Aorta (tissue), 5 donors: ENCODE measurements around the gene RAD18. TPM values are rescaled to one million over a fixed set of nuclear protein-coding genes. Genes with fewer than 3 reads are reported as not detected.

Experiments
- ATAC-seq: fragments of 200-7000 bp; cut with Tn5 transposase; one replicate; pipeline ENCODE4 v1.9.1; 2022; ENCODE audit warnings: moderate library complexity; ENCODE audit not compliant: low FRiP score
- DNase-seq, 2 donors: peaks; one replicate each; pipeline ENCODE4 v3.0.0-alpha.2; 2020
- H3K27ac ChIP-seq, 2 donors: one replicate each; pipeline ENCODE4 v1.5.1; 2013; ENCODE audit warnings: low read length in 2 of 2, mild to moderate bottlenecking in 2 of 2, moderate library complexity in 2 of 2, control low read depth in 1 of 2, inconsistent platforms in 1 of 2, low read depth in 1 of 2
- H3K27me3 ChIP-seq, 2 donors: one replicate each; pipeline ENCODE4 v1.6.1; 2013; ENCODE audit warnings: control low read depth in 1 of 2, low read length in 1 of 2, mild to moderate bottlenecking in 1 of 2, moderate library complexity in 1 of 2; ENCODE audit not compliant: insufficient read depth in 2 of 2, control insufficient read depth in 1 of 2
- H3K36me3 ChIP-seq, 2 donors: one replicate each; pipeline ENCODE4 v1.6.1; 2013; ENCODE audit warnings: control low read depth in 1 of 2, low read length in 1 of 2, mild to moderate bottlenecking in 1 of 2; ENCODE audit not compliant: insufficient read depth in 2 of 2, control insufficient read depth in 1 of 2
- H3K4me1 ChIP-seq, 2 donors: one replicate each; pipeline ENCODE4 v1.6.1; 2013; ENCODE audit warnings: low read length in 2 of 2, control low read depth in 1 of 2, mild to moderate bottlenecking in 1 of 2, moderate library complexity in 1 of 2; ENCODE audit not compliant: insufficient read depth in 2 of 2, control insufficient read depth in 1 of 2
- H3K4me3 ChIP-seq, 2 donors: one replicate each; pipeline ENCODE4 v1.5.1; 2013; ENCODE audit warnings: low read length in 2 of 2, control low read depth in 1 of 2, mild to moderate bottlenecking in 1 of 2
- H3K9me3 ChIP-seq: one replicate; pipeline ENCODE4 v1.6.1; 2013; ENCODE audit warnings: mild to moderate bottlenecking, low read length; ENCODE audit not compliant: control insufficient read depth
- WGBS, 2 donors: extraction: QIAGEN DNeasy Blood & Tissue Kit; methylation state at CpG; one replicate each; pipeline ENCODE4 v1.1.7; 2013; 5-methylcytosine and 5-hydroxymethylcytosine counted together
- intact Hi-C, 2 donors: fragments of 100-400 bp; cut with DNase I; formaldehyde crosslinking; loops; one replicate each; pipeline versions ENCODE4 v1.14.2 to v1.15.0; 2022
- polyA plus RNA-seq, 2 donors: library from polyadenylated mRNA; stranded (reverse); fragments of 200-250 nt; gene quantifications; one replicate each; pipeline ENCODE4 v1.2.3, GENCODE V29; 2013
- total RNA-seq, 2 donors: library from RNA; stranded (reverse); fragmentation: NEBNext Ultra II Directional; extraction: Animal tissue kit (Norgen Biotek cat#: 25700); gene quantifications; one replicate each; pipeline ENCODE4 v1.2.1, GENCODE V29; 2021
- donor health status: healthy with polysubstance abuse.
- donor health status: Bipolar disorder and iron deficiency.
- donor health status: DM: no; HTN: no; CAD: no.
- donor health status: DM: no; HTN: no; CAD: no.
- donor health status: DM: yes; HTN: yes; CAD: no.

Gene RAD18
- total and polyA plus RNA-seq, 4 donors = 2.5 to 12.1 (median 5.0) TPM

DNA sequence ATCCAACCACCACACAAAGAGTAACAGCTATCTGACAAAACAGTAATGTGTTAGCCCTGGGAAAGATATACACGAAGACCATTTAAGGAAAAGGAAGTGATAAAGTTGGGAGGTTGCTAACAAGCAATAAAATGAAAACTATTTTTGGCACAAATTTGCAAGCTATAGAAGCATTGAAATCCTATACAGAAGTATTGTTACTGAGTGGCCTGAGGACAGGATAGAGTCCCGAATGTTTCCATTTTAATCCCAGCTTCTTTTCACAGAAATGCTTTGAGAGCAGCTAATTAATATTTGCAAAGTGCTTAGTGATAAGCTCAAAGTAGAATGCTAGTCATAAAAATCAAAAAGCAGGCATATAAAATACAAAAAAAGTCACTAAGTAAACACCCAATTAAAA, 51.5 kb downstream of the RAD18 start:
- H3K27me3 ChIP-seq = no peaks in the 10 kb centered on the region
- no peaks in the 10 kb centered on the region for H3K9me3 ChIP-seq
- H3K4me1 ChIP-seq = no peaks in the 10 kb centered on the region
- ATAC-seq (no peak), DNase-seq (no peak)
- WGBS, 2 donors = 71 to 76% methylated on average over 2 of the region's 2 CpGs
- no peak overlapping the region for H3K4me3 ChIP-seq
- no peak overlapping the region for H3K27ac ChIP-seq
- intact Hi-C loops = no loop called here
- no peaks in the 10 kb centered on the region for H3K36me3 ChIP-seq

DNA sequence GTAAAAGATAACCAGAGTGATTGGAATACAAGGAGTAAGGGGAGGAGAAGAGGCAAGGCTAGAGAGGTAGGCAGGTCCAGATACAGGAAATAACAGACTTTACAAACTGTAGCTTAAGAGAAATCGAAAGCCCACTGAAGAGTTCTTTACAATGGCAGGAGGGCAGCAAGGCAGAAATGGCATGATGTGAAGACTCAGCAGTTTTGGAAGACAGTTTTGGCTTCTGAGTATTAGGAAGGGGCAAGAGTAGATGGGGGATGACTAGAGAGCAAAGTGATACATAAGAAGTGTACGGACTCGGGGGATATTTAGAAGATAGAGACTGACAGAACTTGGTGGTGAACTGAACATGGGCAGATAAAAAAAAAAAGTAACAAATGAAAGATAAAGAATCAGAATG, 54.1 kb downstream of the RAD18 start:
- H3K27ac ChIP-seq = no peak overlapping the region
- no peaks in the 10 kb centered on the region for H3K4me1 ChIP-seq
- no peak for ATAC-seq
- no peaks in the 10 kb centered on the region for H3K9me3 ChIP-seq
- no peaks in the 10 kb centered on the region for H3K36me3 ChIP-seq
- DNase-seq = no peak
- intact Hi-C loops = no loop called here
- H3K27me3 ChIP-seq = no peaks in the 10 kb centered on the region
- H3K4me3 ChIP-seq = no peak overlapping the region
- 81 to 97% methylated on average over 3 of the region's 3 CpGs for WGBS, 2 donors

DNA sequence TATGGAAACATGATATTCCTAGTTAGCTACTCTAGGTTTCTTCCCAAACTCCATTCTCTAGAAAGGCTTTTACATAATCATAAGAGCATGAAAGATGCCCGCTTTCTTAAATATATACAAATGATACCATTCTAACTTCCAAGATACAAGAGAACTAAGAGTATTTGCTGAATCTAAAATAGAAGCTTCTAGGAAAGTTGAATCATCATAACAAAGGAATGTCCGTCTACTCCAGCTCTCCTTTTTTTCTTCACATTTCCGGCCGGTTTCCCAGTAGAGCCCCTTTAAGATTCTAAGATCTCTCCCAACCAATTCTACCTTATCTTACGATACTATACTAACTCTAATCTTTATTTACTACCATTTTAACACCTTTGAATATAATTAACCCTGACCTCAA, 60.1 kb downstream of the RAD18 start:
- Histone ChIP-seq H3K36me3 (no peaks in the 10 kb centered on the region), H3K27me3 (no peaks in the 10 kb centered on the region), H3K27ac (no peak overlapping the region), H3K4me3 (no peak overlapping the region), H3K4me1 (peaks cover 0 to 4% of the 10 kb centered on the region in 2 donors), H3K9me3 (no peaks in the 10 kb centered on the region)
- ATAC-seq (no peak), DNase-seq (no peak)
- intact Hi-C loops = no loop called here
- 27 to 55% methylated on average over 5 of the region's 5 CpGs for WGBS, 2 donors

DNA sequence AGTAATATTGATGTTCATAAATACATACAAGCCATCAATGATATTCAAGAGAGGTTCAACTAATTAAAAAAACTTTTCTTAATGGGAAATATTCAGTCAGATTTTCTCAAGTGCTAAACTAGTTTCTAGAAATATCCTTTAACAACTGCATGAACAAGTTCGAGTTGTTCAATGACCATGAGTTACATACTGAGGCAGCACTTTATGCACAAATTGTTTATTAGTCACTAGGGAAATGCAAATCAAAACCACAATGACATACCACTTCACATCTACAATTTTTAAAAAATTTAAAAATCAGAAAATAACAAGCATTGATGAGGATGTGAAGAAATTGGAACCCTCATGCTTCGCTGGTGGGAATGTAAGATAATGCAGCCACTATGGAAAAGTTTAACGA, 62.4 kb downstream of the RAD18 start:
- H3K4me1 ChIP-seq = peaks cover 0 to 4% of the 10 kb centered on the region in 2 donors
- no peak overlapping the region for H3K4me3 ChIP-seq
- intact Hi-C loops = no loop called here
- no peaks in the 10 kb centered on the region for H3K27me3 ChIP-seq
- WGBS, 2 donors = 83 to 84% methylated on average over 3 of the region's 3 CpGs
- peaks cover 0 to 2% of the 10 kb centered on the region in 2 donors for H3K36me3 ChIP-seq
- no peak overlapping the region for H3K27ac ChIP-seq
- no peaks in the 10 kb centered on the region for H3K9me3 ChIP-seq
- ATAC-seq (no peak), DNase-seq (no peak)

DNA sequence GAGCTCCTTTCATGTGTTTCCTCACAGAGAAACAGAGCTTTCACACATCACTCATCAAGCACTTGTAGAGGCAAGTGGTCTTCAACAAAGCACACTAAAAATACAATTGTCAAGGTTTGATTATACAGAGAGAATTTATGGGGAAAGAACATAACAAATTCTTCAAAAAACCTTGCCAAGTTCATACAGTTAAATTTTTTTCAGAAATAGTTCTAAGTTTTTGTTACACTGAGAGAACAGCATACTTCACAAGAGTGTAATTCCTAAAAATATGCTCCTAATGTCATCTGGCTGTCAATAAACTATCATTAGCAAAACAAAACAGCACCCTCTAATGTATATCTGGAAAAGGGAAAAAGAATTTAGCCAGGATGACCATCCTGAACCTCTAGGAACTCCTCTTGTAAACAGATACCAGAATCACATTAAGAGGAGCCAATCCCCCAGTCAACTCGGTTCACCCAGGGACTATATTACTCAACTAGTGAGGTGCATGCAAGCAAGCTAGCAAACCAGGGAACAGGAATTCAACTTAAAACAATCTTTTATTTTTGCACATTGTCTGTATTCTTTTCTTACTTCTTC, 63.3 kb downstream of the RAD18 start:
- 7 to 14% methylated on average over 1 of the region's 1 CpG for WGBS, 2 donors
- intact Hi-C loops = no loop called here
- no peak overlapping the region for H3K27ac ChIP-seq
- ATAC-seq = no peak
- H3K27me3 ChIP-seq = no peaks in the 10 kb centered on the region
- H3K4me3 ChIP-seq = no peak overlapping the region
- H3K9me3 ChIP-seq = no peaks in the 10 kb centered on the region
- no peak for DNase-seq
- H3K4me1 ChIP-seq = peaks cover 0 to 4% of the 10 kb centered on the region in 2 donors
- H3K36me3 ChIP-seq = peaks cover 0 to 2% of the 10 kb centered on the region in 2 donors

DNA sequence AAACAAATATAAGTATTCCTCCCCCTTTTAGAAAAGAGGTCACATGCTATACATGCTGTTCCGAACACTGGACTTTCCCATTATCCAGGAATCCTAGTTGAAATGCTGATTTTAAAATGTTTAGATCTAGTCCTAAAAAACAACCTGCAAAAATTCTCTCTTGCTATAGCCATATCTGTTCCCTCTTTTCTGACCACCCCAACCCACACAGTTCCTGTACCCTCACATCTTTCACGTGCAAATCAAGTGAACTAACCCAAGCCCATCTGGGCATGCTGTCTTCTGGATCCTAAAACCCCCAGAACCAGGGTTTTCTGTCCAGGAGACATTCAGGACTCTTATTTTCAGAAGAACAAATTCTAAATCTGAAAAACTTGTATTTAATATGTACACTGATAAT, 67.4 kb downstream of the RAD18 start:
- Histone ChIP-seq H3K27ac (no peak overlapping the region), H3K9me3 (no peaks in the 10 kb centered on the region), H3K27me3 (no peaks in the 10 kb centered on the region), H3K4me1 (peaks cover 1 to 4% of the 10 kb centered on the region in 2 donors), H3K36me3 (peaks cover 0 to 2% of the 10 kb centered on the region in 2 donors), H3K4me3 (no peak overlapping the region)
- DNase-seq (no peak), ATAC-seq (no peak)
- intact Hi-C loops = no loop called here
- WGBS, 2 donors = 83 to 84% methylated on average over 2 of the region's 2 CpGs

DNA sequence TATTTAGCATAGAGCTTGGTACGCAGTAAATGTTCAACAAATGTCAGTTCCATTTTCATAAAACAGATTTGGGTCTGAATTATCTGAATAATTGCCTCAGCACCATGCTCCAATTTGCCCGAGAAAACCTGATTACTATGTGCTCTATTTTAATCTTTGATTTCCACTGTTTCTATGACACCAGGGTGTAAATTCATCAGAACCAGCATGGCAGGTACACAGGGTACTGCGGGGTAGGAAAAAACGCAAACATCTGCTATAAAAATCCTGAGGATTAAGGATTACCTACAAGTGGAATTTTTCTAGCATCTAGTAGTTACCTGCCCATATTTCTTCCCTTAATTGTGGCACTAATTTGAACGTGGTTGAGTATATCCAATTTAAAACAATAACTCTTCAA, 70.3 kb downstream of the RAD18 start:
- H3K4me3 ChIP-seq = no peak overlapping the region
- H3K4me1 ChIP-seq = peaks cover 1 to 2% of the 10 kb centered on the region in 2 donors
- WGBS, 2 donors = 64 to 76% methylated on average over 5 of the region's 5 CpGs
- intact Hi-C loops = no loop called here
- H3K27ac ChIP-seq = no peak overlapping the region
- H3K36me3 ChIP-seq = peaks cover 0 to 2% of the 10 kb centered on the region in 2 donors
- no peaks in the 10 kb centered on the region for H3K27me3 ChIP-seq
- DNase-seq = no peak
- ATAC-seq = no peak
- H3K9me3 ChIP-seq = no peaks in the 10 kb centered on the region

DNA sequence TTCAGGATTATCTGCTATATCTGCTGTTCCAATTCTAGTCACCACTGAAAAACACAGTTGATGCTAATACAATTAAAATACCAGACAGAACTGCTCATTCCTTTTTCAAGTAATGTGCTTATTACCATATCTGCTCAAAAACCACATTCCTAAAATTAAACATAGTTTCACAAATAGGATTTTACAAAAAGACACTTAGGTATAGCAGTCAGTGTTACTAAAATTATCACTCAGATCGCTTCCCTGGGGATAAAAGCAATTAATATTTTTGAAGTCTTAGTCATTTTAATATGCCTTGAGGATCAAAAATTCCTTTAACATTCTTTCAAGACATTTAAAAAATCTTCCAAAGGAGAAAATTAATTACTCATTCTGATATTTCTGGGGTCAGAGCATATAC, 71.5 kb downstream of the RAD18 start:
- intact Hi-C loops = no loop called here
- peaks cover 0 to 2% of the 10 kb centered on the region in 2 donors for H3K36me3 ChIP-seq
- no peak for DNase-seq
- H3K4me1 ChIP-seq = peaks cover 1 to 4% of the 10 kb centered on the region in 2 donors
- ATAC-seq = no peak
- WGBS, 2 donors = 17 to 32% methylated on average over 1 of the region's 1 CpG
- no peaks in the 10 kb centered on the region for H3K27me3 ChIP-seq
- no peak overlapping the region for H3K27ac ChIP-seq
- no peaks in the 10 kb centered on the region for H3K9me3 ChIP-seq
- H3K4me3 ChIP-seq = no peak overlapping the region

DNA sequence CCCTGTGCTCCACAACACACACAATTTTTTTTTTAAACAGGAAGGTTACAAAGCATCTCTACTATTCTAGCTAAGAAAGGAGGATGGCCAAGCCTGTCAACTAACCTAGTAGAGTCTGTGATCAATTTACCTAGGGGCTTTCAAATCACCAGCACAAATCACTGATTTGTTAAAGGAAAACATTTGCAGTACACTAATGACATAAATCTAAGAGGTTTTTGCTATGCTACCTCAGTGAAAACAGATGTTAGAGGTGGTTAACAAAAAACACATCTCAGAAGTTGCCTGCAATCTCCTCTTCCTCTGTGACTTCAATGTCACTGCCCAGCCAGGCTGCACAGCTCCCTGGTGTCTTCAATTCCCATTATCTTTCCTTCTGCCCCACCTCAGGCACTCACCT, 72.0 kb downstream of the RAD18 start:
- Histone ChIP-seq H3K27me3 (no peaks in the 10 kb centered on the region), H3K4me3 (no peak overlapping the region), H3K9me3 (no peaks in the 10 kb centered on the region), H3K4me1 (peaks cover 1 to 4% of the 10 kb centered on the region in 2 donors), H3K36me3 (peaks cover 0 to under 1% of the 10 kb centered on the region in 2 donors), H3K27ac (no peak overlapping the region)
- DNase-seq (no peak), ATAC-seq (no peak)
- intact Hi-C loops = no loop called here
